ENCODE measurements around the gene ACP1. TPM values are rescaled to one million over a fixed set of nuclear protein-coding genes. Genes with fewer than 3 reads are reported as not detected.
A peak's percentile ranks its signal among the peaks of the same experiment; 100 is the strongest.

The ACP1 gene
- total and polyA plus RNA-seq, 2 donors: 99.2 to 108 TPM

DNA sequence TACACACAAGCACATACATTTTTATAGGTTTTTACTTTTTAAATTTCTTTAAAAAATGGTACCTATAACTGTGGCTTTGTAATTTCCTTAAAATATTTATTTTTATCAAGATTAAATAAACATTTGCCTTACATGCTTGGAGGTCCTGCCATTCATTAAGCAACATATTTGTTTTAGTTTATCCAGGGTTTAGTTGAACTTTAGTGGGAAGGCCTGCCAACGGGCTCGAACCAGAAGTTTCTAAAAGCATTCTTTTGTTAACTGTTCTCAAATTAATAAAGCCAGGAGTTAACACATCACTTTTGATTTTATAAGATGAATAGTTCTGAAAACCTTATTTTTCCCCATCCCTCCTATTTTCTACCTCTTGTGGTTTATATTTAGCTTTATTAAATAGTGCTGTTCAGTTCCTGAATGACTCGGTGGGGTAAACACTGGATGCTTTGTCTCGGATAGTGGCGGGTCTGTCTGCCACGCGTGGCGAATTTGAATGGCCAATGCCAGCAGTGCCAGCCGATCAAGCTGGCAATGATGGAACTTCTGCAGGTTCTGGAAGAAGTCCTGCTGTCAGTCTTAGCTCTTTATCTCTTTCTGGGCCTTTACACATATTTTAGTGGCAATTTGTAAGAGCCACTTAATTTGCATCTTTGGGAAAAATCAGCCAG lies 33.1 kb upstream of the ACP1 start:
- no peak for DNase-seq (ENCODE audit: low read depth in 6 of 9, low spot score in 9 of 9)
- Histone ChIP-seq H3K27ac (ENCODE audit: low read depth in 1 of 2, low read length in 1 of 2) (no peak overlapping the region), H3K4me1 (ENCODE audit: control insufficient read depth in 2 of 2, insufficient read depth in 2 of 2, low read length in 2 of 2) (no peaks in the 10 kb centered on the region), H3K4me3 (ENCODE audit: low read length in 2 of 2) (no peak overlapping the region), H3K27me3 (ENCODE audit: control insufficient read depth in 2 of 2, insufficient read depth in 1 of 2, low read length in 1 of 2) (no peaks in the 10 kb centered on the region), H3K36me3 (ENCODE audit: control insufficient read depth in 2 of 2, insufficient read depth in 2 of 2, low read length in 1 of 2) (peaks cover 4 to 11% of the 10 kb centered on the region in 2 donors), H3K9me3 (ENCODE audit: control insufficient read depth in 2 of 2, insufficient read depth in 1 of 2, low read length in 1 of 2) (no peaks in the 10 kb centered on the region)
- 98% methylated on average over 9 of the region's 9 CpGs for WGBS

DNA sequence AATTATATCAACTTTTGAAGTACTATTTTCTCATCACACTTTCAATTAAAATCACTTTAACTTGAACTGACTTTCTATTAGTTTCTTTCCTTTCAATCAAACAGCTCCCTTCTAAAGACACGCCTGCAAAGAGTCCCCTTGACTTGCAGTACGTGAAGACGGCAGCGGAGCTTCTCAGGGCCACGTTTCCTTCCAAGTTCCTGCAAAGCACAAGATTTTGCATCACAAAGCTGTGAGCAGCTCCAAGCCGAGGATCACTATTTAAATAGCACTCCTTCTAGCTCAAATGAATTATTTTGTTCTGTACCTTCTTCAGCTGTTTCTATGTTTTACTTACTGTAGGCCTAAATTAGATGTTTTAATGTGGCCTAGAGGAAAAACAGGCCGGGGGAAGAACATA lies 31.7 kb upstream of the ACP1 start:
- H3K4me3 ChIP-seq (ENCODE audit: low read length in 2 of 2): no peak overlapping the region
- DNase-seq (ENCODE audit: low read depth in 6 of 9, low spot score in 9 of 9): no peak
- no peaks in the 10 kb centered on the region for H3K4me1 ChIP-seq (ENCODE audit: control insufficient read depth in 2 of 2, insufficient read depth in 2 of 2, low read length in 2 of 2)
- H3K36me3 ChIP-seq (ENCODE audit: control insufficient read depth in 2 of 2, insufficient read depth in 2 of 2, low read length in 1 of 2): peaks cover 4 to 9% of the 10 kb centered on the region in 2 donors
- no peaks in the 10 kb centered on the region for H3K9me3 ChIP-seq (ENCODE audit: control insufficient read depth in 2 of 2, insufficient read depth in 1 of 2, low read length in 1 of 2)
- H3K27me3 ChIP-seq (ENCODE audit: control insufficient read depth in 2 of 2, insufficient read depth in 1 of 2, low read length in 1 of 2): no peaks in the 10 kb centered on the region
- no peak overlapping the region for H3K27ac ChIP-seq (ENCODE audit: low read depth in 1 of 2, low read length in 1 of 2)
- WGBS: 90% methylated on average over 7 of the region's 7 CpGs

- peaks cover 4 to 6% of the 10 kb centered on the region in 2 donors for H3K36me3 ChIP-seq (ENCODE audit: control insufficient read depth in 2 of 2, insufficient read depth in 2 of 2, low read length in 1 of 2)
Observed at GRCh38 chr2:234421-234820, 30.3 kb upstream of the ACP1 start.

GRCh38 chr2:236993-237539 lies 27.7 kb upstream of the ACP1 start:
- DNase-seq (ENCODE audit: low read depth in 6 of 9, low spot score in 9 of 9): no peak
- no peaks in the 10 kb centered on the region for H3K4me1 ChIP-seq (ENCODE audit: control insufficient read depth in 2 of 2, insufficient read depth in 2 of 2, low read length in 2 of 2)
- H3K9me3 ChIP-seq (ENCODE audit: control insufficient read depth in 2 of 2, insufficient read depth in 1 of 2, low read length in 1 of 2): no peaks in the 10 kb centered on the region
- H3K27me3 ChIP-seq (ENCODE audit: control insufficient read depth in 2 of 2, insufficient read depth in 1 of 2, low read length in 1 of 2): no peaks in the 10 kb centered on the region
- H3K27ac ChIP-seq (ENCODE audit: low read depth in 1 of 2, low read length in 1 of 2): no peak overlapping the region
- peaks cover 0 to 5% of the 10 kb centered on the region in 2 donors for H3K36me3 ChIP-seq (ENCODE audit: control insufficient read depth in 2 of 2, insufficient read depth in 2 of 2, low read length in 1 of 2)
- 97% methylated on average over 6 of the region's 6 CpGs for WGBS
- H3K4me3 ChIP-seq (ENCODE audit: low read length in 2 of 2): no peak overlapping the region

More at GRCh38 chr2:234421-234820, 30.3 kb upstream of the ACP1 start:
- no peak for DNase-seq (ENCODE audit: low read depth in 6 of 9, low spot score in 9 of 9)
- 94% methylated on average over 4 of the region's 4 CpGs for WGBS
- Histone ChIP-seq H3K4me3 (ENCODE audit: low read length in 2 of 2) (no peak overlapping the region), H3K27ac (ENCODE audit: low read depth in 1 of 2, low read length in 1 of 2) (no peak overlapping the region), H3K4me1 (ENCODE audit: control insufficient read depth in 2 of 2, insufficient read depth in 2 of 2, low read length in 2 of 2) (no peaks in the 10 kb centered on the region), H3K27me3 (ENCODE audit: control insufficient read depth in 2 of 2, insufficient read depth in 1 of 2, low read length in 1 of 2) (no peaks in the 10 kb centered on the region), H3K9me3 (ENCODE audit: control insufficient read depth in 2 of 2, insufficient read depth in 1 of 2, low read length in 1 of 2) (no peaks in the 10 kb centered on the region)

DNA sequence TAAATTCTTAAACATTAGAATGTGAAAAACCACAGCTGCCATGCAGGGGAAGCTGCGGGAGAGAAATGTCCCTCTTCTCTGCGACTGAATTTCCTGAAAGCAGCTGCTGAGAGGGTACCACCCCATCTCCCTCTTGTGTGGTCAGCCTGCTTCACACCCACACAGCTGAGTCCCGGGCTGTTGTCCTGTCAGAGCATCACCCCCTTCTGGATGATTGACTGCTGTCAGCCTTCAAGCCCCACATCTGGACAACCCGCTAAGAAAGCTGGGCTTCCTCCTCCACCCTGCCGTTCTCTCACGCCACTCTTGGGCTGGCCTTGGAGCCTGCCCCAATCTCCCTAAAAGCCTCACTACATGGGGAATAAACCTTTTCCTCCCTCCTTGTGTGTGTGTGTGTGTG lies 26.9 kb upstream of the ACP1 start:
- Histone ChIP-seq H3K27ac (ENCODE audit: low read depth in 1 of 2, low read length in 1 of 2) (no peak overlapping the region), H3K27me3 (ENCODE audit: control insufficient read depth in 2 of 2, insufficient read depth in 1 of 2, low read length in 1 of 2) (no peaks in the 10 kb centered on the region), H3K36me3 (ENCODE audit: control insufficient read depth in 2 of 2, insufficient read depth in 2 of 2, low read length in 1 of 2) (peaks cover 0 to 5% of the 10 kb centered on the region in 2 donors), H3K9me3 (ENCODE audit: control insufficient read depth in 2 of 2, insufficient read depth in 1 of 2, low read length in 1 of 2) (no peaks in the 10 kb centered on the region), H3K4me1 (ENCODE audit: control insufficient read depth in 2 of 2, insufficient read depth in 2 of 2, low read length in 2 of 2) (no peaks in the 10 kb centered on the region), H3K4me3 (ENCODE audit: low read length in 2 of 2) (no peak overlapping the region)
- no peak for DNase-seq (ENCODE audit: low read depth in 6 of 9, low spot score in 9 of 9)
- WGBS: 43% methylated on average over 6 of the region's 6 CpGs

- H3K36me3 ChIP-seq (ENCODE audit: control insufficient read depth in 2 of 2, insufficient read depth in 2 of 2, low read length in 1 of 2): peaks cover 0 to 5% of the 10 kb centered on the region in 2 donors
- H3K9me3 ChIP-seq (ENCODE audit: control insufficient read depth in 2 of 2, insufficient read depth in 1 of 2, low read length in 1 of 2): no peaks in the 10 kb centered on the region
- WGBS: 85% methylated on average over 3 of the region's 3 CpGs
- H3K4me1 ChIP-seq (ENCODE audit: control insufficient read depth in 2 of 2, insufficient read depth in 2 of 2, low read length in 2 of 2): no peaks in the 10 kb centered on the region
- no peak overlapping the region for H3K4me3 ChIP-seq (ENCODE audit: low read length in 2 of 2)
- DNase-seq (ENCODE audit: low read depth in 6 of 9, low spot score in 9 of 9): no peak
- H3K27ac ChIP-seq (ENCODE audit: low read depth in 1 of 2, low read length in 1 of 2): no peak overlapping the region
- H3K27me3 ChIP-seq (ENCODE audit: control insufficient read depth in 2 of 2, insufficient read depth in 1 of 2, low read length in 1 of 2): no peaks in the 10 kb centered on the region
Observed at GRCh38 chr2:238431-238830, 26.3 kb upstream of the ACP1 start.

DNA sequence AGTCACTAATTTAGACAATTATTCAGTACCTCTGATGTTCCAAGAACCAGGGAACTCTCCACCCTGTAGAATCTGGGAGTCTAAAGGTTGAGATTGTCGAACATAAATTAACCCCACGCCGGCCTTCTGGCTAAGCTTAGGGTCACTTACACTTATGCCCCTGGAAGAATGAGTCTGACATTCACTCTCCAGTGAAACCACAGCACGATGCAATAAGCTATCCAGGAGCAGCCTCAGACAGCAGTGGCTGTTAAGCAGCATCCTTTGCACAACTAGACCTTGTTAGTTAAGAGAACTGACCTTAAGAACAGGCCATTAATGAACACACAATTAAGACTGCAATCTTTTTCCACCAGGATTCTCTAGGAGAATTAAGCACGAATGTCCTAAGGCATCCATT lies 25.9 kb upstream of the ACP1 start:
- WGBS: 98% methylated on average over 5 of the region's 5 CpGs
- peaks cover 4 to 5% of the 10 kb centered on the region in 2 donors for H3K36me3 ChIP-seq (ENCODE audit: control insufficient read depth in 2 of 2, insufficient read depth in 2 of 2, low read length in 1 of 2)
- no peak overlapping the region for H3K27ac ChIP-seq (ENCODE audit: low read depth in 1 of 2, low read length in 1 of 2)
- DNase-seq (ENCODE audit: low read depth in 6 of 9, low spot score in 9 of 9): no peak
- H3K27me3 ChIP-seq (ENCODE audit: control insufficient read depth in 2 of 2, insufficient read depth in 1 of 2, low read length in 1 of 2): no peaks in the 10 kb centered on the region
- no peak overlapping the region for H3K4me3 ChIP-seq (ENCODE audit: low read length in 2 of 2)
- no peaks in the 10 kb centered on the region for H3K4me1 ChIP-seq (ENCODE audit: control insufficient read depth in 2 of 2, insufficient read depth in 2 of 2, low read length in 2 of 2)
- no peaks in the 10 kb centered on the region for H3K9me3 ChIP-seq (ENCODE audit: control insufficient read depth in 2 of 2, insufficient read depth in 1 of 2, low read length in 1 of 2)

- Histone ChIP-seq H3K4me1 (ENCODE audit: control insufficient read depth in 2 of 2, insufficient read depth in 2 of 2, low read length in 2 of 2) (no peaks in the 10 kb centered on the region), H3K4me3 (ENCODE audit: low read length in 2 of 2) (no peak overlapping the region), H3K27ac (ENCODE audit: low read depth in 1 of 2, low read length in 1 of 2) (no peak overlapping the region), H3K9me3 (ENCODE audit: control insufficient read depth in 2 of 2, insufficient read depth in 1 of 2, low read length in 1 of 2) (no peaks in the 10 kb centered on the region), H3K27me3 (ENCODE audit: control insufficient read depth in 2 of 2, insufficient read depth in 1 of 2, low read length in 1 of 2) (no peaks in the 10 kb centered on the region), H3K36me3 (ENCODE audit: control insufficient read depth in 2 of 2, insufficient read depth in 2 of 2, low read length in 1 of 2) (peaks cover 5 to 15% of the 10 kb centered on the region in 2 donors)
- no peak for DNase-seq (ENCODE audit: low read depth in 6 of 9, low spot score in 9 of 9)
- whole genome bisulfite sequencing: 97% methylated on average over 7 of the region's 7 CpGs
Observed at GRCh38 chr2:244547-244946, 20.2 kb upstream of the ACP1 start.

DNA sequence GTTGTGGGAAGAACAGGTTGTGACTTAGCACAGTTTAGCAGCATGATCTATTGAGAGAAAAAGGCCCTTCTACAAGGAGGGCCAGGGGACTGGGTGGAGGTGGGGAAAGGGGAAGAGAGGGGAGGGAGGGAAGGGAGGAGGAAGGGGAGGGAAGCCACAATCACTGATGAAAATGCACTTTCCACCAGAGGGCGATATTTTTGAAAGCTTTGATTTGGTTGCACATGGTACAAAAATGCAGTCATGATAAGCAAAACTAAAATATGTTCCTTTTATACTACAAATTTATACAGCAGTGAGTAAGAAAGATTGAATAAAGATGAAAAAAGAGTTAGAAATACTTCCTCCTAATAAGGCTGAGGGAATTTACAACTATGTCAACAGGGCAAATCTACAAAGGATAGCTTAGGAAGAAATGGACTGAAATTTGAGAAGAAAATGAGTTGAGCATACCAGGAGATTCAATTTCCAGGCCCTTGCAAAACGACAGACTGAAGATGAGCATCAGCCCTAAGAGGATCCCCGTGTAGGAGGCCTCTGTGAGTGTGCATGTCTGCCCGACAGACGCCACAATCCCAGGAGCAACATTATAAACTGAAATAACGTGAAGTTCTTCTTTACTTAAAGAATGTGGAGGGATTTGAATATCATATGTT lies 18.1 kb upstream of the ACP1 start:
- Histone ChIP-seq H3K27ac (ENCODE audit: low read depth in 1 of 2, low read length in 1 of 2) (no peak overlapping the region), H3K27me3 (ENCODE audit: control insufficient read depth in 2 of 2, insufficient read depth in 1 of 2, low read length in 1 of 2) (no peaks in the 10 kb centered on the region), H3K36me3 (ENCODE audit: control insufficient read depth in 2 of 2, insufficient read depth in 2 of 2, low read length in 1 of 2) (peaks cover 5 to 10% of the 10 kb centered on the region in 2 donors), H3K9me3 (ENCODE audit: control insufficient read depth in 2 of 2, insufficient read depth in 1 of 2, low read length in 1 of 2) (no peaks in the 10 kb centered on the region), H3K4me3 (ENCODE audit: low read length in 2 of 2) (no peak overlapping the region), H3K4me1 (ENCODE audit: control insufficient read depth in 2 of 2, insufficient read depth in 2 of 2, low read length in 2 of 2) (no peaks in the 10 kb centered on the region)
- DNase-seq (ENCODE audit: low read depth in 6 of 9, low spot score in 9 of 9): peak in 8 of 9 donors; percentile 42 to 86 (median 59)
- 74% methylated on average over 6 of the region's 6 CpGs for WGBS
